Type B pancreatic cell (in vitro differentiated cells): ENCODE data around the gene PPP1R8. TPM values are rescaled to one million over a fixed set of nuclear protein-coding genes. Genes with fewer than 3 reads are reported as not detected.
"Not testable (repeated sequence)": the region's sequence is repeated elsewhere in the genome, so short reads cannot be mapped to it uniquely, and the experiment has no call there.

Experiments used
- DNase-seq: peaks from one replicate; pipeline ENCODE4 v3.0.0; 2021; ENCODE audit warnings: mixed read lengths; ENCODE audit not compliant: unreplicated experiment; ENCODE audit errors: extremely low spot score
- H3K27ac Mint-ChIP-seq: 2 replicates; pipeline ENCODE4 v1.8.0; 2021; ENCODE audit warnings: mild to moderate bottlenecking, mixed read lengths
- H3K27me3 Mint-ChIP-seq: 2 replicates; pipeline ENCODE4 v1.8.0; 2021; ENCODE audit warnings: mixed read lengths
- H3K36me3 Mint-ChIP-seq: 2 replicates; pipeline ENCODE4 v1.8.0; 2021; ENCODE audit warnings: mixed read lengths
- H3K4me1 Mint-ChIP-seq: one replicate; pipeline ENCODE4 v1.8.0; 2021; ENCODE audit warnings: mixed read lengths; ENCODE audit not compliant: unreplicated experiment
- H3K4me3 Mint-ChIP-seq: 2 replicates; pipeline ENCODE4 v1.8.0; 2021; ENCODE audit warnings: mild to moderate bottlenecking, mixed read lengths
- H3K9me3 Mint-ChIP-seq: 2 replicates; pipeline ENCODE4 v1.8.0; 2021; ENCODE audit warnings: mixed read lengths
- CTCF ChIP-seq: fragments of 200-600 bp; sonication (generic); conservative IDR thresholded peaks from 2 replicates; pipeline ENCODE4 v1.5.0; 2021; ENCODE audit warnings: antibody characterized with exemption, mild to moderate bottlenecking
- total RNA-seq: library from RNA; stranded (reverse); gene quantifications from 2 replicates; pipeline ENCODE4 v1.2.1, GENCODE V29; 2021; ENCODE audit warnings: low replicate concordance

The PPP1R8 gene
- total RNA-seq, 1 donor from 2014 or later: 54.9 TPM

DNA sequence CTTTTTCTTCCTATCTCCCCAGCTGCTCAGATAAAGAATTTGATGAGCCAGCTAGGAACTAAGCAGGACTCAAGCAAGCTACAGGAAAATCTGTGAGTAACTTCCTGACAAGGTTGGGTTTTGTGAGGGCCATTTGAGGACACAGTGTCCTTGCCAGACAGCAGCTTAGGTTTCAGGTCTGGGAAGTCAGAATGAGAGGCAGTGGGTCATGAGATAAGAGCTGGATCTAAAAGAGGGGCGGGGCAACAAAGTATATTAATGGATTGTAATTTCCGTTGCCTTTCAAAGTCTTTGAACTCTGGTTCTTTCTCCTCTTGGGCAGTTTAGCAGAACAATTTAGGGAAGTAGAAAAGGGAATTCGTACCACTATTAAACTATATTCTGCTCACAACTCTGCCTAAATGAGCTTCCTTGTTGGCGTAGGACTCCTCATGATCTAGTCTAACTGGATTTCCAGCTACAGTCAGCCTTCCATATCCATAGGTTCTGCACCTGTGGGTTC lies 41.0 kb upstream of the PPP1R8 start:
- Mint-ChIP-seq H3K27me3 (no peaks in the 10 kb centered on the region), H3K36me3 (peaks cover 18% of the 10 kb centered on the region), H3K27ac (peak overlapping the region; percentile 84), H3K9me3 (no peaks in the 10 kb centered on the region), H3K4me3 (peak overlapping the region; percentile 17), H3K4me1 (peaks cover 21% of the 10 kb centered on the region)
- no peak for TF ChIP-seq CTCF
- peak; percentile 27 for DNase-seq

- peak; percentile 8 for DNase-seq
- H3K27me3 Mint-ChIP-seq, H3K9me3 Mint-ChIP-seq, H3K4me3 Mint-ChIP-seq: not testable (repeated sequence)
- Mint-ChIP-seq H3K27ac (peak overlapping the region; percentile 84), H3K36me3 (peaks cover 18% of the 10 kb centered on the region), H3K4me1 (peaks cover 17% of the 10 kb centered on the region)
These were observed 40.3 kb upstream of the PPP1R8 start for GRCh38 chr1:27790270-27790669.

GRCh38 chr1:27795601-27796000 lies 35.0 kb upstream of the PPP1R8 start:
- no peak for TF ChIP-seq CTCF
- Mint-ChIP-seq H3K27me3 (no peaks in the 10 kb centered on the region), H3K4me3 (no peak overlapping the region), H3K4me1 (no peaks in the 10 kb centered on the region), H3K9me3 (no peaks in the 10 kb centered on the region), H3K27ac (no peak overlapping the region), H3K36me3 (peaks cover 25% of the 10 kb centered on the region)
- no peak for DNase-seq

DNA sequence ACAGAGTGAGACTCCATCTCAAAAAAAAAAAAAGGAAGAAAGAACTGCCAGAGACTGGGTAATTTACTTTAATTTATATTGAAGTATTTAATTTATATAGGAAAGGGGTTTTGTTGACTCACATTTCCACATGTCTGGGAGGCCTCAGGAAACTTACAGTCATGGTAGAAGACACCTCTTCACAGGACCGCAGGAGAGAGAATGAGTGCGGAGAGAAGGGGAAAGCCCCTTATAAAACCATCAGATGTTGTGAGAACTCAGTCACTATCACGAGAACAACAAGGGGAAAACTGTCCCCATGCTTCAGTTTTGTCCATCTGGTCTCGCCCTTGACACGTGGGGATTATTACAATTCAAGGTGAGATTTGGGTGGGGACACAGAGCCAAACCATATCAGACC lies 25.8 kb upstream of the PPP1R8 start:
- Mint-ChIP-seq H3K4me1 (no peaks in the 10 kb centered on the region), H3K27ac (no peak overlapping the region), H3K36me3 (peaks cover 21% of the 10 kb centered on the region), H3K4me3 (no peak overlapping the region), H3K27me3 (no peaks in the 10 kb centered on the region), H3K9me3 (no peaks in the 10 kb centered on the region)
- TF ChIP-seq CTCF: no peak
- no peak for DNase-seq

DNA sequence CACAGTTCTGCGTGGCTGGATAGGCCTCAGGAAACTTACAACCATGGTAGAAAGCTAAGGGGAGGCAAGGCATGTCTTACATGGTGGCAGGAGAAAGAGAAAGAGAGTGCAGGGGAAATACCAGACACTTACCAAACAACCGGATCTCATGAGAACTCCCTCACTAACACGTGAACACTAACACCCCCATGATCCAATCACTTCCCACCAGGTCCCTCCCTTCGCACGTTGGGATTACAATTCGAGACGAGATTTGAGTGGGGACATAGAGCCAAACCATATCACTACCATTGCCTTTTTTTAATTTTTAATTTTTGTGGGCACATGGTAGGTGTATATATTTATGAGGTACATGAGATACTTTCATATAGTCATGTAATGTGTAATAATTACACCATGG lies 23.8 kb upstream of the PPP1R8 start:
- H3K4me1 Mint-ChIP-seq: no peaks in the 10 kb centered on the region
- H3K4me3 Mint-ChIP-seq: no peak overlapping the region
- H3K27me3 Mint-ChIP-seq: no peaks in the 10 kb centered on the region
- no peak for DNase-seq
- H3K36me3 Mint-ChIP-seq: peaks cover 17% of the 10 kb centered on the region
- no peak overlapping the region for H3K27ac Mint-ChIP-seq
- no peak for TF ChIP-seq CTCF
- no peaks in the 10 kb centered on the region for H3K9me3 Mint-ChIP-seq

DNA sequence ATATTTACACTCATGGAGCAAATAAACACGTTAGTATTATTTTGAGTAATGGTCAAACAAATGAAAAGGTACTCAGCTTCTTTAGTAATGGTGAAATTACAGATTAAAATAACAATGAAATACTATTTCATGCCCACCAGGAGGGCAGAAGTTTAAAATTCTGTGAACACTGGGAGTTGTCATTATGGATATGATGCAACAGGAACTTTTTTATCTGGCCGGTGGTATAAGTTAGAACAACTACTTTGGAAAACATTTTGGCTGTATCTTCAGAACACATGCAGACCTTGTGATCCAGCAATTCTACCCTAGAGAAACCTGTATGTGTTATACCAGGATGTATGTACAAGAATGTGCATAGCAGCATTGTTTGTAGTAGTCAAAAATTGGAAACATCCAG lies 23.2 kb upstream of the PPP1R8 start:
- DNase-seq: no peak
- Mint-ChIP-seq H3K9me3 (no peaks in the 10 kb centered on the region), H3K27me3 (no peaks in the 10 kb centered on the region), H3K27ac (no peak overlapping the region), H3K4me3 (no peak overlapping the region), H3K4me1 (no peaks in the 10 kb centered on the region), H3K36me3 (peaks cover 18% of the 10 kb centered on the region)
- no peak for TF ChIP-seq CTCF

GRCh38 chr1:27808131-27808530 lies 22.5 kb upstream of the PPP1R8 start:
- not testable (repeated sequence) for H3K4me3 Mint-ChIP-seq, H3K4me1 Mint-ChIP-seq, H3K27me3 Mint-ChIP-seq, DNase-seq, H3K9me3 Mint-ChIP-seq, H3K27ac Mint-ChIP-seq
- H3K36me3 Mint-ChIP-seq: peaks cover 17% of the 10 kb centered on the region
